HepG2 (cell line): ENCODE data around the gene NAP1L4. TPM values are rescaled to one million over a fixed set of nuclear protein-coding genes. Genes with fewer than 3 reads are reported as not detected.

Experiments
- ATAC-seq: fragments of 200-7000 bp; cut with Tn5 transposase; 3 replicates; pipeline ENCODE4 v1.9.1; 2020; ENCODE audit warnings: mild to moderate bottlenecking, moderate library complexity
- BruUV-seq: library from RNA; stranded (reverse); fragments of 400-500 nt; replicated peaks from 2 replicates; lab custom pipeline; 2021; lab: Mats Ljungman, UMichigan
- CTCF ChIA-PET: fragments of 300-600 bp; formaldehyde crosslinking; extraction: SDS; loops from one replicate; lab custom pipeline; 2021; ENCODE audit warnings: low total read pairs, inconsistent platforms, low intra/inter-chr PET ratio; lab: Yijun Ruan, JAX
- POLR2A ChIA-PET: fragments of 350-600 bp; sonication (Branson Sonifier 250); formaldehyde crosslinking; loops from one replicate; lab custom pipeline; 2020; ENCODE audit warnings: antibody characterized with exemption, inconsistent platforms; lab: Yijun Ruan, JAX
- DNase-seq: peaks from one replicate; pipeline ENCODE4 v3.0.0-alpha.2; 2015; ENCODE audit warnings: low spot score
- FAIRE-seq: peaks from 3 replicates; lab custom pipeline; 2011; peaks lifted over from hg19 to GRCh38; lab: Jason Lieb, UNC
- H2AFZ ChIP-seq: one replicate; pipeline ENCODE4 v1.6.1; 2011; ENCODE audit warnings: low read length, inconsistent platforms
- H3K27ac ChIP-seq: fragments of 300-600 bp; 3 replicates; pipeline ENCODE4 v1.8.0; 2011; ENCODE audit warnings: mixed run types, mild to moderate bottlenecking, mixed read lengths, low read length, inconsistent platforms; ENCODE audit not compliant: insufficient read depth; ENCODE audit errors: extremely low read length
- H3K27me3 ChIP-seq, 2 experiments: fragments of 200-600 bp in 1 of 2; 2 replicates in 1 of 2; 3 replicates in 1 of 2; pipeline versions ENCODE4 v1.6.0 to v1.8.0; 2011; ENCODE audit warnings: low read length in 2 of 2, mild to moderate bottlenecking in 2 of 2, moderate library complexity in 2 of 2, inconsistent platforms in 1 of 2; ENCODE audit not compliant: insufficient read depth in 2 of 2, control insufficient read depth in 1 of 2
- H3K36me3 ChIP-seq, 2 experiments: fragments of 200-600 bp in 1 of 2; replicated peaks in 1 of 2; 2 replicates in 1 of 2; 3 replicates in 1 of 2; pipeline versions ENCODE4 v1.5.1 to v1.8.0; 2011; ENCODE audit warnings: low read length in 2 of 2, inconsistent platforms in 1 of 2; ENCODE audit not compliant: insufficient read depth in 2 of 2, control insufficient read depth in 1 of 2
- H3K4me1 ChIP-seq: 2 replicates; pipeline ENCODE4 v1.5.1; 2012; ENCODE audit warnings: low read length, inconsistent platforms; ENCODE audit not compliant: insufficient read depth
- H3K4me2 ChIP-seq: 2 replicates; pipeline ENCODE4 v1.6.0; 2011; ENCODE audit warnings: low read depth, low read length, inconsistent platforms
- H3K4me3 ChIP-seq, 3 experiments: fragments of 200-600 bp in 1 of 3; sonication (generic), shearing (Covaris generic) in 1 of 3; replicated peaks in 1 of 3; 2 replicates each; pipeline ENCODE4 v1.5.1; 2011 to 2016; ENCODE audit warnings: low read length in 3 of 3, inconsistent platforms in 2 of 3, low read depth in 2 of 3, mild to moderate bottlenecking in 2 of 3, control low read depth in 1 of 3, mixed read lengths in 1 of 3; ENCODE audit not compliant: insufficient read depth in 1 of 3
- H3K79me2 ChIP-seq: one replicate; pipeline ENCODE4 v1.6.1; 2011; ENCODE audit warnings: low read length, inconsistent platforms; ENCODE audit not compliant: insufficient read depth
- H3K9ac ChIP-seq: 2 replicates; pipeline ENCODE4 v1.6.0; 2011; ENCODE audit warnings: mild to moderate bottlenecking, low read depth, low read length, inconsistent platforms; ENCODE audit not compliant: insufficient read depth
- H3K9me3 ChIP-seq: 2 replicates; pipeline ENCODE4 v1.5.1; 2012; ENCODE audit warnings: mild to moderate bottlenecking, low read length
- H4K20me1 ChIP-seq: 2 replicates; pipeline ENCODE4 v1.6.0; 2011; ENCODE audit warnings: inconsistent platforms, mild to moderate bottlenecking, low read length, moderate library complexity; ENCODE audit not compliant: insufficient read depth
- DNMT1 ChIP-seq: sonication (generic); formaldehyde crosslinking; IDR thresholded peaks from 2 replicates; pipeline ENCODE4 v1.5.1; 2020; ENCODE audit warnings: mild to moderate bottlenecking, missing genetic modification reagents
- EEA1 ChIP-seq: sonication (generic); formaldehyde crosslinking; IDR thresholded peaks from 2 replicates; pipeline ENCODE4 v1.5.1; 2020; ENCODE audit warnings: mild to moderate bottlenecking, missing genetic modification reagents, borderline replicate concordance
- IRX3 ChIP-seq: sonication (generic); formaldehyde crosslinking; IDR thresholded peaks from 2 replicates; pipeline ENCODE4 v1.8.1; 2023; ENCODE audit warnings: mild to moderate bottlenecking, low read depth, missing genetic modification reagents, borderline replicate concordance
- NR2C2 ChIP-seq: sonication (generic); formaldehyde crosslinking; IDR thresholded peaks from 2 replicates; pipeline ENCODE4 v1.4.0; 2020; ENCODE audit warnings: missing genetic modification reagents, mild to moderate bottlenecking, moderate library complexity, borderline replicate concordance
- RBM22 ChIP-seq: fragments of 200-400 bp; formaldehyde crosslinking; optimal IDR thresholded peaks from 2 replicates; pipeline ENCODE3; 2017; ENCODE audit warnings: mild to moderate bottlenecking, low read length, moderate library complexity
- ZNF232 ChIP-seq: sonication (generic); formaldehyde crosslinking; IDR thresholded peaks from 2 replicates; pipeline ENCODE4 v1.4.0; 2020; ENCODE audit warnings: missing genetic modification reagents, borderline replicate concordance
- ZNF34 ChIP-seq: sonication (generic); formaldehyde crosslinking; IDR thresholded peaks from 2 replicates; pipeline ENCODE4 v1.4.0; 2020; ENCODE audit warnings: mild to moderate bottlenecking, missing genetic modification reagents, borderline replicate concordance
- ZNF841 ChIP-seq: sonication (generic); formaldehyde crosslinking; IDR thresholded peaks from 2 replicates; pipeline ENCODE4 v1.8.1; 2023; ENCODE audit warnings: missing genetic modification reagents, borderline replicate concordance
- ZNF878 ChIP-seq: sonication (generic); formaldehyde crosslinking; IDR thresholded peaks from 2 replicates; pipeline ENCODE4 v1.8.1; 2023; ENCODE audit warnings: mild to moderate bottlenecking, missing genetic modification reagents, moderate library complexity
- WGBS: methylation state at CpG from one replicate; pipeline ENCODE4 v1.1.6; 2017; ENCODE audit warnings: low lambda C conversion rate; 5-methylcytosine and 5-hydroxymethylcytosine counted together
- in situ Hi-C: cut with HindIII; loops from 2 replicates; pipeline ENCODE4 v1.10.0; 2017; ENCODE audit warnings: low pct_unique_long_range_greater_than_20kb; ENCODE audit not compliant: extremely low pct_ligation_motif_present
- intact Hi-C: fragments of 100-400 bp; cut with micrococcal nuclease; formaldehyde crosslinking; loops from one replicate; pipeline ENCODE4 v1.10.0; 2022; ENCODE audit not compliant: unreplicated experiment
- polyA plus RNA-seq, 8 experiments: library from polyadenylated mRNA; depleted of rRNA in 3 of 8; stranded (reverse) in 7 of 8; unstranded in 1 of 8; fragments of >200 nt; fragmentation: Illumina TruSeq in 4 of 8; extraction: Trizol in 4 of 8; gene quantifications; 2 replicates each; pipeline versions ENCODE4 v1.2.1 to v1.2.3, GENCODE V29; 2011 to 2016; ENCODE audit warnings: low read depth in 4 of 8, missing spikeins in 1 of 8, mixed read lengths in 1 of 8; ENCODE audit not compliant: insufficient read depth in 1 of 8
- total RNA-seq, 5 experiments: library from RNA; depleted of rRNA; stranded (reverse); fragments of >200 nt; fragmentation: Illumina TruSeq; extraction: Trizol; gene quantifications; 2 replicates each; pipeline ENCODE4 v1.2.3, GENCODE V29; 2016; ENCODE audit warnings: low read depth in 1 of 5
- TF ChIP-seq, protein P1 (sequence below): sonication (generic); formaldehyde crosslinking; IDR thresholded peaks from 2 replicates; pipeline ENCODE4 v1.4.0; 2020; ENCODE audit warnings: missing genetic modification reagents

The NAP1L4 gene
- total and polyA plus RNA-seq, 2 of the 13 experiments (the other 11 are each of a cell fraction or from before 2014, with no cell fraction given), result 64.0 to 186 TPM

- in situ Hi-C loops, result no loop called here
- POLR2A ChIA-PET, result no interaction called here
- no peaks in the 10 kb centered on the region for H3K9me3 ChIP-seq
- no peak overlapping the region for H3K4me2 ChIP-seq
- TF ChIP-seq ZNF878 (no peak), ZNF34 (CRISPR knock-in tag) (no peak)
- TF ChIP-seq, all 625 proteins: peak for 0
- intact Hi-C loops, result no loop called here
- no peak overlapping the region for H3K9ac ChIP-seq
- H4K20me1 ChIP-seq, result peaks cover 48% of the 10 kb centered on the region
- FAIRE-seq, result no peak
- peaks cover 78% of the 10 kb centered on the region for H3K79me2 ChIP-seq
- H3K27me3 ChIP-seq, result no peaks in the 10 kb centered on the region
- no peak for DNase-seq
- CTCF ChIA-PET, result no interaction called here
- no peak overlapping the region for H3K27ac ChIP-seq
- WGBS, result 98% methylated on average over 5 of the region's 6 CpGs
- H2AFZ ChIP-seq, result no peak overlapping the region
- no TSS peak for BruUV-seq
- no peak overlapping the region for H3K4me3 ChIP-seq
- no peak for ATAC-seq
- no peaks in the 10 kb centered on the region for H3K4me1 ChIP-seq
- H3K36me3 ChIP-seq, result peaks cover 39 to 94% of the 10 kb centered on the region in 2 experiments
These were observed 28.4 kb downstream of the NAP1L4 start for GRCh38 chr11:2963761-2964160.

DNA sequence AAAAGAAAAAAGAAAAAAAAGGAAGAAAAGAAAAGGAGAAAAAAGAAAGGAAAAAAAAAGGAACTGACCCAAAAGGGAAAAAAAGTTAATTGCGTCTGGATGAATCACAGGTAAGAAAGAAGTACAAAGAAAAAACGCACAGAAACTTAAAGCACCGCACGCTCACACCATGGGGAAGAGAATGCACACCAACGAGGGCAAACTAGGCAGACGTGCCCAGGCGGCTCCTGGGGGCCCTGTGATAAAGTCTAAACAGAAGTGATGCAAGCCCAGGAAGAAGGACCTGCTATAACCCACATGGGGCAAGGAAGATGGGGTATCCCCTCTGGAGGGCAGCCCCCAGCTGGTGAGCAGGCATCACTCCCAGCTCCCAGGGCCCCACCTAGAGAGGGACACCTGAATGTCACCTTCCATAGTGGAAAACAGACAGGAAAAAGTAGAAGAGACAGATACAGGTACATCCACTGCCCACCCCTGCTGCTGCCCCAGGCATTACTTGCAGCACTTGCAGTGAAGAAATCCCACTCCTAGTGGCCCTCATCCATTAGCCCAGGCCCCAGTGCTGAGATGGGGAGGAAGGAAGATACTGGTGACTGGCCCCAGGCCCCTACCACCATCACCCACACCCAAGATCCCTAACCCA is 28.9 kb downstream of the NAP1L4 start:
- CTCF ChIA-PET, result no interaction called here
- Histone ChIP-seq H3K27ac (no peak overlapping the region), H3K4me3 (no peak overlapping the region), H3K79me2 (peaks cover 75% of the 10 kb centered on the region), H3K27me3 (no peaks in the 10 kb centered on the region), H2AFZ (no peak overlapping the region), H3K4me2 (no peak overlapping the region), H3K36me3 (peaks cover 40 to 94% of the 10 kb centered on the region in 2 experiments), H3K9me3 (no peaks in the 10 kb centered on the region), H4K20me1 (peaks cover 48% of the 10 kb centered on the region), H3K9ac (no peak overlapping the region), H3K4me1 (no peaks in the 10 kb centered on the region)
- POLR2A ChIA-PET, result no interaction called here
- intact Hi-C loops (no loop called here), in situ Hi-C loops (no loop called here)
- peak; percentile 29; the same call in 2 of the 3 replicates for ATAC-seq
- no TSS peak for BruUV-seq
- no peak for TF ChIP-seq IRX3
- no peak for TF ChIP-seq ZNF232
- no peak for TF ChIP-seq ZNF841 (CRISPR knock-in tag)
- no peak for TF ChIP-seq EEA1 (CRISPR knock-in tag)
- no peak for TF ChIP-seq DNMT1
- TF ChIP-seq RBM22, result peak; percentile 52
- TF ChIP-seq, protein P1, sequence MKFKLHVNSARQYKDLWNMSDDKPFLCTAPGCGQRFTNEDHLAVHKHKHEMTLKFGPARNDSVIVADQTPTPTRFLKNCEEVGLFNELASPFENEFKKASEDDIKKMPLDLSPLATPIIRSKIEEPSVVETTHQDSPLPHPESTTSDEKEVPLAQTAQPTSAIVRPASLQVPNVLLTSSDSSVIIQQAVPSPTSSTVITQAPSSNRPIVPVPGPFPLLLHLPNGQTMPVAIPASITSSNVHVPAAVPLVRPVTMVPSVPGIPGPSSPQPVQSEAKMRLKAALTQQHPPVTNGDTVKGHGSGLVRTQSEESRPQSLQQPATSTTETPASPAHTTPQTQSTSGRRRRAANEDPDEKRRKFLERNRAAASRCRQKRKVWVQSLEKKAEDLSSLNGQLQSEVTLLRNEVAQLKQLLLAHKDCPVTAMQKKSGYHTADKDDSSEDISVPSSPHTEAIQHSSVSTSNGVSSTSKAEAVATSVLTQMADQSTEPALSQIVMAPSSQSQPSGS (CRISPR knock-in tag), result no peak
- TF ChIP-seq NR2C2 (CRISPR knock-in tag), result no peak
- FAIRE-seq, result no peak
- DNase-seq, result no peak
- 95% methylated on average over 7 of the region's 7 CpGs for WGBS
